Measurements from ENCODE around the gene SSBP2.

- TF ChIP-seq CTCF (IDR thresholded peaks at IDR 0.05; ENCODE audit: borderline replicate concordance, extremely low read depth, low read length, poor library complexity, severe bottlenecking) (no peak), EZH2 (IDR thresholded peaks at IDR 0.05; ENCODE audit: borderline replicate concordance, low read depth, low read length, severe bottlenecking) (no peak)
These were observed 361.9 kb downstream of the SSBP2 start for GRCh38 chr5:81389025-81389424.
